Measurements from ENCODE around the gene CASP12.

GRCh38 chr11:104876861-104877431, 21.3 kb downstream of the CASP12 start:
- TF ChIP-seq, protein P1, sequence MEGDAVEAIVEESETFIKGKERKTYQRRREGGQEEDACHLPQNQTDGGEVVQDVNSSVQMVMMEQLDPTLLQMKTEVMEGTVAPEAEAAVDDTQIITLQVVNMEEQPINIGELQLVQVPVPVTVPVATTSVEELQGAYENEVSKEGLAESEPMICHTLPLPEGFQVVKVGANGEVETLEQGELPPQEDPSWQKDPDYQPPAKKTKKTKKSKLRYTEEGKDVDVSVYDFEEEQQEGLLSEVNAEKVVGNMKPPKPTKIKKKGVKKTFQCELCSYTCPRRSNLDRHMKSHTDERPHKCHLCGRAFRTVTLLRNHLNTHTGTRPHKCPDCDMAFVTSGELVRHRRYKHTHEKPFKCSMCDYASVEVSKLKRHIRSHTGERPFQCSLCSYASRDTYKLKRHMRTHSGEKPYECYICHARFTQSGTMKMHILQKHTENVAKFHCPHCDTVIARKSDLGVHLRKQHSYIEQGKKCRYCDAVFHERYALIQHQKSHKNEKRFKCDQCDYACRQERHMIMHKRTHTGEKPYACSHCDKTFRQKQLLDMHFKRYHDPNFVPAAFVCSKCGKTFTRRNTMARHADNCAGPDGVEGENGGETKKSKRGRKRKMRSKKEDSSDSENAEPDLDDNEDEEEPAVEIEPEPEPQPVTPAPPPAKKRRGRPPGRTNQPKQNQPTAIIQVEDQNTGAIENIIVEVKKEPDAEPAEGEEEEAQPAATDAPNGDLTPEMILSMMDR (IDR thresholded peaks at IDR 0.05), result no peak
- no peak for TF ChIP-seq POLR2A (IDR thresholded peaks at IDR 0.05)
